ENCODE measurements around the gene GALNT9.

- TF ChIP-seq CTCF (IDR thresholded peaks at IDR 0.05; ENCODE audit: poor library complexity, severe bottlenecking) (no peak), TAF1 (IDR thresholded peaks at IDR 0.05; ENCODE audit: low read depth) (no peak), EP300 (conservative IDR thresholded peaks at IDR 0.05; ENCODE audit: poor library complexity, severe bottlenecking) (no peak)
Observed at GRCh38 chr12:132236129-132236929, 93.1 kb downstream of the GALNT9 start.
